Neutrophil (primary cell): ENCODE data around the gene MTCH2.

Experiments used
- H3K27ac ChIP-seq: fragments of 200-600 bp; sonication (generic); 2 replicates; pipeline ENCODE4 v1.5.1; 2016; ENCODE audit warnings: mild to moderate bottlenecking, moderate library complexity
- H3K27me3 ChIP-seq: fragments of 200-600 bp; sonication (generic); 2 replicates; pipeline ENCODE4 v1.6.0; 2016; ENCODE audit warnings: mild to moderate bottlenecking
- H3K36me3 ChIP-seq: fragments of 200-600 bp; sonication (generic); 2 replicates; pipeline ENCODE4 v1.5.1; 2017
- H3K4me1 ChIP-seq, 2 experiments: fragments of 200-600 bp in 1 of 2; sonication (generic) in 1 of 2; 1 replicate in 1 of 2; 2 replicates in 1 of 2; pipeline versions ENCODE4 v1.5.1 to v1.6.1; 2013 to 2016; ENCODE audit warnings: low read depth in 1 of 2, low read length in 1 of 2, mild to moderate bottlenecking in 1 of 2, moderate library complexity in 1 of 2; ENCODE audit not compliant: control insufficient read depth in 1 of 2, insufficient read depth in 1 of 2
- H3K4me3 ChIP-seq, 2 experiments: fragments of 200-600 bp in 1 of 2; sonication (generic) in 1 of 2; 1 replicate in 1 of 2; 2 replicates in 1 of 2; pipeline ENCODE4 v1.5.1; 2013 to 2016; ENCODE audit warnings: low read depth in 1 of 2, low read length in 1 of 2, mild to moderate bottlenecking in 1 of 2, moderate library complexity in 1 of 2
- H3K9me3 ChIP-seq: fragments of 200-600 bp; sonication (generic); 2 replicates; pipeline ENCODE4 v1.5.1; 2016
- CTCF ChIP-seq: fragments of 200-600 bp; sonication (generic); IDR thresholded peaks from 2 replicates; pipeline ENCODE4 v1.5.1; 2016; ENCODE audit warnings: antibody characterized with exemption

Gene MTCH2

GRCh38 chr11:47603295-47603694 lies 39.1 kb downstream of the MTCH2 start:
- no peak for TF ChIP-seq CTCF
- peaks cover 4% of the 10 kb centered on the region for H3K36me3 ChIP-seq
- no peak overlapping the region for H3K4me3 ChIP-seq
- H3K27ac ChIP-seq, result no peak overlapping the region
- H3K4me1 ChIP-seq, result no peaks in the 10 kb centered on the region
- no peaks in the 10 kb centered on the region for H3K27me3 ChIP-seq
- no peaks in the 10 kb centered on the region for H3K9me3 ChIP-seq

- no peaks in the 10 kb centered on the region for H3K36me3 ChIP-seq
- no peaks in the 10 kb centered on the region for H3K9me3 ChIP-seq
- no peak for TF ChIP-seq CTCF
- H3K4me1 ChIP-seq, result no peaks in the 10 kb centered on the region
- H3K4me3 ChIP-seq, result no peak overlapping the region
- no peak overlapping the region for H3K27ac ChIP-seq
- H3K27me3 ChIP-seq, result peaks cover 9% of the 10 kb centered on the region
These were observed 42.5 kb downstream of the MTCH2 start for GRCh38 chr11:47599902-47600301.

GRCh38 chr11:47595967-47596366 lies 46.4 kb downstream of the MTCH2 start:
- Histone ChIP-seq H3K27me3 (peaks cover 43% of the 10 kb centered on the region), H3K9me3 (no peaks in the 10 kb centered on the region)

GRCh38 chr11:47595029-47595428 lies 47.3 kb downstream of the MTCH2 start:
- Histone ChIP-seq H3K27me3 (peaks cover 43% of the 10 kb centered on the region), H3K4me1 (peaks cover 15 to 22% of the 10 kb centered on the region in 2 experiments), H3K9me3 (no peaks in the 10 kb centered on the region), H3K4me3 (no peak overlapping the region), H3K36me3 (no peaks in the 10 kb centered on the region), H3K27ac (no peak overlapping the region)
- TF ChIP-seq CTCF, result no peak

More at GRCh38 chr11:47595967-47596366, 46.4 kb downstream of the MTCH2 start:
- H3K4me1 ChIP-seq, result peaks cover 15 to 22% of the 10 kb centered on the region in 2 experiments
- TF ChIP-seq CTCF, result no peak
- H3K36me3 ChIP-seq, result no peaks in the 10 kb centered on the region
- H3K4me3 ChIP-seq, result no peak overlapping the region
- H3K27ac ChIP-seq, result no peak overlapping the region

- H3K27ac ChIP-seq, result no peak within 1 kb of the TSS
- H3K4me1 ChIP-seq, result peaks cover 15 to 22% of the 10 kb centered on the region in 2 experiments
- peaks cover 43% of the 10 kb centered on the region for H3K27me3 ChIP-seq
- H3K9me3 ChIP-seq, result no peaks in the 10 kb centered on the region
- TF ChIP-seq CTCF, result no peak
- H3K4me3 ChIP-seq, result no peak within 1 kb of the TSS
- H3K36me3 ChIP-seq, result no peaks in the 10 kb centered on the region
These were observed 48.2 kb downstream of the MTCH2 start, which contains the start of gene C1QTNF4 for GRCh38 chr11:47593934-47594855. C1QTNF4 (minus strand) TSS chr11:47594411; CDS start chr11:47590810, 3,601 bp downstream.
